ENCODE data around the gene FBXL16. TPM values are rescaled to one million over a fixed set of nuclear protein-coding genes. Genes with fewer than 3 reads are reported as not detected.
A peak's percentile ranks its signal among the peaks of the same experiment; 100 is the strongest.
"Not testable (repeated sequence)": the region's sequence is repeated elsewhere in the genome, so short reads cannot be mapped to it uniquely, and the experiment has no call there.

FBXL16 gene
- total RNA-seq, 1 donor from 2014 or later, result 0.13 TPM

GRCh38 chr16:743794-744500, 38.3 kb upstream of the FBXL16 start:
- no peaks in the 10 kb centered on the region for H4K20me1 ChIP-seq (ENCODE audit: low read depth)
- H3F3A ChIP-seq (ENCODE audit: low read depth), result peaks cover 4% of the 10 kb centered on the region
- H3K4me2 ChIP-seq, result no peak overlapping the region
- H3K4me3 ChIP-seq, result no peak overlapping the region
- Mint-ChIP-seq H3K27ac (no peak overlapping the region), H3K36me3 (no peaks in the 10 kb centered on the region), H3K4me3 (no peak overlapping the region), H3K9me3 (no peaks in the 10 kb centered on the region), H3K4me1 (peaks cover 10% of the 10 kb centered on the region), H3K27me3 (ENCODE audit: insufficient read depth, low read depth) (peaks cover 3% of the 10 kb centered on the region)
- H3K4me1 ChIP-seq, result peaks cover 5% of the 10 kb centered on the region
- DNase-seq (ENCODE audit: low spot score), result no peak
- H3K9ac ChIP-seq, result no peak overlapping the region
- H3K36me3 ChIP-seq, result no peaks in the 10 kb centered on the region
- H2AFZ ChIP-seq (replicated peaks), result no peak overlapping the region
- no peak overlapping the region for H3K27ac ChIP-seq
- no peak for TF ChIP-seq EZH2phosphoT487 (IDR thresholded peaks at IDR 0.05)
- TF ChIP-seq, protein P1, sequence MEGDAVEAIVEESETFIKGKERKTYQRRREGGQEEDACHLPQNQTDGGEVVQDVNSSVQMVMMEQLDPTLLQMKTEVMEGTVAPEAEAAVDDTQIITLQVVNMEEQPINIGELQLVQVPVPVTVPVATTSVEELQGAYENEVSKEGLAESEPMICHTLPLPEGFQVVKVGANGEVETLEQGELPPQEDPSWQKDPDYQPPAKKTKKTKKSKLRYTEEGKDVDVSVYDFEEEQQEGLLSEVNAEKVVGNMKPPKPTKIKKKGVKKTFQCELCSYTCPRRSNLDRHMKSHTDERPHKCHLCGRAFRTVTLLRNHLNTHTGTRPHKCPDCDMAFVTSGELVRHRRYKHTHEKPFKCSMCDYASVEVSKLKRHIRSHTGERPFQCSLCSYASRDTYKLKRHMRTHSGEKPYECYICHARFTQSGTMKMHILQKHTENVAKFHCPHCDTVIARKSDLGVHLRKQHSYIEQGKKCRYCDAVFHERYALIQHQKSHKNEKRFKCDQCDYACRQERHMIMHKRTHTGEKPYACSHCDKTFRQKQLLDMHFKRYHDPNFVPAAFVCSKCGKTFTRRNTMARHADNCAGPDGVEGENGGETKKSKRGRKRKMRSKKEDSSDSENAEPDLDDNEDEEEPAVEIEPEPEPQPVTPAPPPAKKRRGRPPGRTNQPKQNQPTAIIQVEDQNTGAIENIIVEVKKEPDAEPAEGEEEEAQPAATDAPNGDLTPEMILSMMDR (IDR thresholded peaks at IDR 0.05), result peak; percentile 32
- no peak for TF ChIP-seq EZH2 (IDR thresholded peaks at IDR 0.05)
- H3K27me3 ChIP-seq, result no peaks in the 10 kb centered on the region
- peaks cover 8% of the 10 kb centered on the region for H3K79me2 ChIP-seq (ENCODE audit: low read depth)
- no peaks in the 10 kb centered on the region for H3K9me3 ChIP-seq (ENCODE audit: low read depth)

- H3K4me1 ChIP-seq; H3K9me3 Mint-ChIP-seq; H3K79me2 ChIP-seq (ENCODE audit: low read depth); H3F3A ChIP-seq (ENCODE audit: low read depth); H3K9ac ChIP-seq; H3K9me3 ChIP-seq (ENCODE audit: low read depth); H3K4me3 Mint-ChIP-seq; H3K27me3 ChIP-seq; DNase-seq (ENCODE audit: low spot score); H3K36me3 Mint-ChIP-seq; H3K27ac ChIP-seq; H3K27ac Mint-ChIP-seq; H2AFZ ChIP-seq (replicated peaks); H3K27me3 Mint-ChIP-seq (ENCODE audit: insufficient read depth, low read depth); H3K36me3 ChIP-seq; H3K4me2 ChIP-seq; H4K20me1 ChIP-seq (ENCODE audit: low read depth); H3K4me3 ChIP-seq: not testable (repeated sequence)
- H3K4me1 Mint-ChIP-seq, result peaks cover 10% of the 10 kb centered on the region
These were observed 37.3 kb upstream of the FBXL16 start for GRCh38 chr16:742894-743293.

GRCh38 chr16:741986-742629, 36.5 kb upstream of the FBXL16 start:
- H3F3A ChIP-seq (ENCODE audit: low read depth), result peaks cover 4% of the 10 kb centered on the region
- peaks cover 8% of the 10 kb centered on the region for H3K79me2 ChIP-seq (ENCODE audit: low read depth)
- no peak overlapping the region for H3K4me2 ChIP-seq
- DNase-seq (ENCODE audit: low spot score), result no peak
- H3K27me3 Mint-ChIP-seq (ENCODE audit: insufficient read depth, low read depth), result peaks cover 3% of the 10 kb centered on the region
- H3K36me3 Mint-ChIP-seq, result peaks cover 2% of the 10 kb centered on the region
- H4K20me1 ChIP-seq (ENCODE audit: low read depth), result no peaks in the 10 kb centered on the region
- no peak overlapping the region for H2AFZ ChIP-seq (replicated peaks)
- no peaks in the 10 kb centered on the region for H3K36me3 ChIP-seq
- peaks cover 10% of the 10 kb centered on the region for H3K4me1 Mint-ChIP-seq
- peak overlapping the region; percentile 90 for H3K4me3 Mint-ChIP-seq
- TF ChIP-seq EZH2phosphoT487 (IDR thresholded peaks at IDR 0.05) (no peak), EZH2 (IDR thresholded peaks at IDR 0.05) (no peak)
- TF ChIP-seq, protein P1 (IDR thresholded peaks at IDR 0.05), result no peak
- H3K9me3 ChIP-seq (ENCODE audit: low read depth), result no peaks in the 10 kb centered on the region
- H3K9me3 Mint-ChIP-seq, result no peaks in the 10 kb centered on the region
- peaks cover 5% of the 10 kb centered on the region for H3K4me1 ChIP-seq
- H3K27ac Mint-ChIP-seq, result no peak overlapping the region
- no peak overlapping the region for H3K27ac ChIP-seq
- H3K27me3 ChIP-seq, result no peaks in the 10 kb centered on the region
- no peak overlapping the region for H3K4me3 ChIP-seq
- H3K9ac ChIP-seq, result no peak overlapping the region
